GM23338 (cell line): ENCODE data around the gene HEXA. TPM values are rescaled to one million over a fixed set of nuclear protein-coding genes. Genes with fewer than 3 reads are reported as not detected.

ENCODE experiments used
- ATAC-seq: fragments of 200-7000 bp; cut with Tn5 transposase; 3 replicates; pipeline ENCODE4 v1.9.1; 2020
- DNase-seq: peaks from one replicate; pipeline ENCODE4 v3.0.0-alpha.2; 2015; ENCODE audit warnings: low spot score
- H2AFZ ChIP-seq: fragments of 200-600 bp; sonication (generic); 2 replicates; pipeline ENCODE4 v1.8.0; 2016; ENCODE audit warnings: antibody characterized with exemption, mild to moderate bottlenecking, moderate library complexity
- H3F3A ChIP-seq: fragments of 200-600 bp; sonication (generic); replicated peaks from 2 replicates; pipeline ENCODE4 v1.8.0; 2017; ENCODE audit warnings: antibody characterized with exemption, mixed run types, low read depth
- H3K27ac ChIP-seq: fragments of 200-600 bp; sonication (generic); 2 replicates; pipeline ENCODE4 v1.6.1; 2016; ENCODE audit warnings: low read depth
- H3K27me3 ChIP-seq: fragments of 200-600 bp; sonication (generic); 2 replicates; pipeline ENCODE4 v1.8.0; 2016; ENCODE audit warnings: mild to moderate bottlenecking, mixed run types, moderate library complexity; ENCODE audit not compliant: insufficient read depth
- H3K36me3 ChIP-seq: fragments of 200-600 bp; sonication (generic); 2 replicates; pipeline ENCODE4 v1.8.0; 2016; ENCODE audit warnings: mild to moderate bottlenecking; ENCODE audit not compliant: insufficient read depth
- H3K4me1 ChIP-seq: fragments of 200-600 bp; sonication (generic); 2 replicates; pipeline ENCODE4 v1.8.0; 2016; ENCODE audit warnings: mild to moderate bottlenecking, moderate library complexity; ENCODE audit not compliant: insufficient read depth
- H3K4me2 ChIP-seq: fragments of 200-600 bp; sonication (generic); 2 replicates; pipeline ENCODE4 v1.7.1; 2017; ENCODE audit warnings: mixed run types
- H3K4me3 ChIP-seq: fragments of 200-600 bp; sonication (generic); 2 replicates; pipeline ENCODE4 v1.6.1; 2016; ENCODE audit warnings: mixed run types
- H3K79me2 ChIP-seq: fragments of 200-600 bp; sonication (generic); replicated peaks from 2 replicates; pipeline ENCODE4 v1.8.0; 2017; ENCODE audit warnings: mild to moderate bottlenecking; ENCODE audit not compliant: insufficient read depth
- H3K9me2 ChIP-seq: fragments of 200-600 bp; sonication (generic); 2 replicates; pipeline ENCODE4 v1.8.0; 2017; ENCODE audit not compliant: insufficient read depth
- H4K20me1 ChIP-seq: fragments of 200-600 bp; sonication (generic); replicated peaks from 2 replicates; pipeline ENCODE4 v1.8.0; 2017; ENCODE audit warnings: mild to moderate bottlenecking; ENCODE audit not compliant: insufficient read depth
- H3K27ac Mint-ChIP-seq: 2 replicates; pipeline ENCODE4 v1.8.0; 2020; ENCODE audit warnings: inconsistent platforms, mild to moderate bottlenecking, moderate library complexity, mixed read lengths
- H3K27me3 Mint-ChIP-seq: 3 replicates; pipeline ENCODE4 v1.8.0; 2022; ENCODE audit warnings: low read depth, mild to moderate bottlenecking, moderate library complexity, mixed read lengths, inconsistent platforms; ENCODE audit not compliant: insufficient read depth, poor library complexity
- H3K36me3 Mint-ChIP-seq: 3 replicates; pipeline ENCODE4 v1.8.0; 2021; ENCODE audit warnings: low read depth, mild to moderate bottlenecking, inconsistent platforms, moderate library complexity, mixed read lengths
- H3K4me1 Mint-ChIP-seq: 3 replicates; pipeline ENCODE4 v1.8.0; 2020; ENCODE audit warnings: mild to moderate bottlenecking, inconsistent platforms, mixed read lengths
- H3K4me3 Mint-ChIP-seq: 3 replicates; pipeline ENCODE4 v1.8.0; 2021; ENCODE audit warnings: moderate library complexity, mild to moderate bottlenecking, inconsistent platforms, mixed read lengths
- H3K9me3 Mint-ChIP-seq: 3 replicates; pipeline ENCODE4 v1.8.0; 2020; ENCODE audit warnings: moderate library complexity, mild to moderate bottlenecking, inconsistent platforms, mixed read lengths
- CREB1 ChIP-seq: fragments of 250-450 bp; sonication (Bioruptor Pico); IDR thresholded peaks from 2 replicates; pipeline ENCODE4 v1.5.0; 2020; ENCODE audit warnings: low read depth, mild to moderate bottlenecking, moderate library complexity
- CTCF ChIP-seq, 2 experiments: fragments of 200-600 bp in 1 of 2; sonication (generic) in 1 of 2; conservative IDR thresholded peaks; 2 replicates each; pipeline versions ENCODE4 v1.5.1 to v1.6.1; 2016 to 2017; ENCODE audit warnings: antibody characterized with exemption in 2 of 2, low read depth in 2 of 2, mild to moderate bottlenecking in 2 of 2, moderate library complexity in 1 of 2
- EZH2 ChIP-seq: fragments of 200-600 bp; sonication (generic); IDR thresholded peaks from one replicate; pipeline ENCODE4 v1.8.0; 2017; ENCODE audit warnings: antibody characterized with exemption, mild to moderate bottlenecking, low read depth; ENCODE audit not compliant: unreplicated experiment
- EZH2phosphoT487 ChIP-seq: fragments of 200-600 bp; sonication (generic); IDR thresholded peaks from one replicate; pipeline ENCODE4 v1.8.1; 2018; ENCODE audit warnings: antibody characterized with exemption; ENCODE audit not compliant: unreplicated experiment
- JUNB ChIP-seq: IDR thresholded peaks from one replicate; pipeline ENCODE4 v1.6.1; 2016; ENCODE audit warnings: antibody characterized with exemption; ENCODE audit not compliant: unreplicated experiment
- NANOG ChIP-seq: IDR thresholded peaks from 2 replicates; pipeline ENCODE4 v1.6.1; 2016; ENCODE audit warnings: antibody characterized with exemption, borderline replicate concordance
- POLR2AphosphoS5 ChIP-seq: IDR thresholded peaks from 2 replicates; pipeline ENCODE4 v1.6.1; 2016; ENCODE audit warnings: antibody characterized with exemption, low read depth
- STAT1 ChIP-seq: IDR thresholded peaks from one replicate; pipeline ENCODE4 v1.6.1; 2016; ENCODE audit warnings: antibody characterized with exemption; ENCODE audit not compliant: unreplicated experiment
- ZNF114 ChIP-seq: fragments of 250-450 bp; sonication (Bioruptor Pico); IDR thresholded peaks from 2 replicates; pipeline ENCODE4 v1.5.0; 2020; ENCODE audit warnings: mild to moderate bottlenecking, moderate library complexity
- ZNF331 ChIP-seq: fragments of 250-450 bp; sonication (Bioruptor Pico); IDR thresholded peaks from 2 replicates; pipeline ENCODE4 v1.5.0; 2020; ENCODE audit warnings: low read depth, mild to moderate bottlenecking, moderate library complexity
- ZNF462 ChIP-seq: fragments of 250-450 bp; sonication (Bioruptor Pico); IDR thresholded peaks from 2 replicates; pipeline ENCODE4 v1.5.0; 2020; ENCODE audit warnings: mild to moderate bottlenecking, moderate library complexity
- polyA plus RNA-seq: library from polyadenylated mRNA; unstranded; fragments of >200 nt; fragmentation: Nextera tagmentation; extraction: Ambion mirVana; gene quantifications from 2 replicates; pipeline ENCODE4 v1.2.1, GENCODE V29; 2016
- total RNA-seq: library from RNA; depleted of rRNA; stranded (reverse); fragments of >200 nt; shearing (Covaris generic); gene quantifications from 2 replicates; pipeline ENCODE4 v1.2.3, GENCODE V29; 2014
- TF ChIP-seq, protein P1 (sequence below): IDR thresholded peaks from one replicate; pipeline ENCODE4 v1.6.1; 2018; ENCODE audit warnings: antibody characterized with exemption; ENCODE audit not compliant: unreplicated experiment
- TF ChIP-seq, protein P2 (sequence below): IDR thresholded peaks from 2 replicates; pipeline ENCODE4 v1.6.1; 2016; ENCODE audit warnings: antibody characterized with exemption

Gene HEXA
- total and polyA plus RNA-seq, 2 experiments from 2014 or later: 43.0 to 43.8 TPM

DNA sequence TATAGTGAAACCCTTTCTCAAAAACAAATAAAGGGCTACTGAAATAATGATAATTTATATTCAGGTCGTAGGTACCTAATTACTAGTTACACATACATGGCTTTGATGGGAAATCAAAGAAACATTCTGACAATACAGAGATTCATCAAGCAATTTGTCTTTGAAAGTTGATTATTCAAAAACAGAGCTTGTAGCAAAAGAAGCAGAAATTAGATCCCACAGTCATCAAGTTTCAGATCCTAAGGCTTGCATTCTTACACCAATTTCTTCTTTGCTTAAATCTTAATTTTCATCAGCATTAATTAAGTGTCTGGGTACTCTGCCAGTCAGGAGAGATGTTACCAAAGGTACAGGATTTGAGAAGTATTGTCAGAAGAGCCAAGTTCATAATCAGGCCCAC is 1.5 kb upstream of the HEXA start:
- H4K20me1 ChIP-seq: no peaks in the 10 kb centered on the region; the same call in 1 of the 2 replicates
- ATAC-seq: no peak
- no peaks in the 10 kb centered on the region for H3K27me3 ChIP-seq
- no peak overlapping the region for H3K4me3 ChIP-seq
- H3K9me2 ChIP-seq: no peaks in the 10 kb centered on the region
- TF ChIP-seq, protein P1, sequence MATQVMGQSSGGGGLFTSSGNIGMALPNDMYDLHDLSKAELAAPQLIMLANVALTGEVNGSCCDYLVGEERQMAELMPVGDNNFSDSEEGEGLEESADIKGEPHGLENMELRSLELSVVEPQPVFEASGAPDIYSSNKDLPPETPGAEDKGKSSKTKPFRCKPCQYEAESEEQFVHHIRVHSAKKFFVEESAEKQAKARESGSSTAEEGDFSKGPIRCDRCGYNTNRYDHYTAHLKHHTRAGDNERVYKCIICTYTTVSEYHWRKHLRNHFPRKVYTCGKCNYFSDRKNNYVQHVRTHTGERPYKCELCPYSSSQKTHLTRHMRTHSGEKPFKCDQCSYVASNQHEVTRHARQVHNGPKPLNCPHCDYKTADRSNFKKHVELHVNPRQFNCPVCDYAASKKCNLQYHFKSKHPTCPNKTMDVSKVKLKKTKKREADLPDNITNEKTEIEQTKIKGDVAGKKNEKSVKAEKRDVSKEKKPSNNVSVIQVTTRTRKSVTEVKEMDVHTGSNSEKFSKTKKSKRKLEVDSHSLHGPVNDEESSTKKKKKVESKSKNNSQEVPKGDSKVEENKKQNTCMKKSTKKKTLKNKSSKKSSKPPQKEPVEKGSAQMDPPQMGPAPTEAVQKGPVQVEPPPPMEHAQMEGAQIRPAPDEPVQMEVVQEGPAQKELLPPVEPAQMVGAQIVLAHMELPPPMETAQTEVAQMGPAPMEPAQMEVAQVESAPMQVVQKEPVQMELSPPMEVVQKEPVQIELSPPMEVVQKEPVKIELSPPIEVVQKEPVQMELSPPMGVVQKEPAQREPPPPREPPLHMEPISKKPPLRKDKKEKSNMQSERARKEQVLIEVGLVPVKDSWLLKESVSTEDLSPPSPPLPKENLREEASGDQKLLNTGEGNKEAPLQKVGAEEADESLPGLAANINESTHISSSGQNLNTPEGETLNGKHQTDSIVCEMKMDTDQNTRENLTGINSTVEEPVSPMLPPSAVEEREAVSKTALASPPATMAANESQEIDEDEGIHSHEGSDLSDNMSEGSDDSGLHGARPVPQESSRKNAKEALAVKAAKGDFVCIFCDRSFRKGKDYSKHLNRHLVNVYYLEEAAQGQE: no peak
- TF ChIP-seq, protein P2, sequence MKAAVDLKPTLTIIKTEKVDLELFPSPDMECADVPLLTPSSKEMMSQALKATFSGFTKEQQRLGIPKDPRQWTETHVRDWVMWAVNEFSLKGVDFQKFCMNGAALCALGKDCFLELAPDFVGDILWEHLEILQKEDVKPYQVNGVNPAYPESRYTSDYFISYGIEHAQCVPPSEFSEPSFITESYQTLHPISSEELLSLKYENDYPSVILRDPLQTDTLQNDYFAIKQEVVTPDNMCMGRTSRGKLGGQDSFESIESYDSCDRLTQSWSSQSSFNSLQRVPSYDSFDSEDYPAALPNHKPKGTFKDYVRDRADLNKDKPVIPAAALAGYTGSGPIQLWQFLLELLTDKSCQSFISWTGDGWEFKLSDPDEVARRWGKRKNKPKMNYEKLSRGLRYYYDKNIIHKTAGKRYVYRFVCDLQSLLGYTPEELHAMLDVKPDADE: no peak
- TF ChIP-seq ZNF462 (no peak), ZNF114 (no peak), EZH2 (no peak), EZH2phosphoT487 (no peak), ZNF331 (CRISPR knock-in tag) (no peak), CREB1 (CRISPR knock-in tag) (no peak), STAT1 (no peak), NANOG (no peak), CTCF (conservative IDR thresholded peaks at IDR 0.05; ENCODE audit: low read depth in 2 of 2) (no peak), JUNB (no peak), POLR2AphosphoS5 (no peak)
- peaks cover 26% of the 10 kb centered on the region for H3K79me2 ChIP-seq
- peaks cover 18% of the 10 kb centered on the region for H3K4me1 Mint-ChIP-seq
- H3K9me3 Mint-ChIP-seq: peaks cover 7% of the 10 kb centered on the region; the same call in 2 of the 3 replicates
- H3F3A ChIP-seq: 0 out of 2 replicates have a peak, but pooled peaks cover 4% of the 10 kb centered on the region
- no peak overlapping the region for H3K27ac ChIP-seq
- H3K27me3 Mint-ChIP-seq: peaks cover 15% of the 10 kb centered on the region
- H3K36me3 ChIP-seq: no peaks in the 10 kb centered on the region
- no peak overlapping the region for H3K4me3 Mint-ChIP-seq
- H3K36me3 Mint-ChIP-seq: no peaks in the 10 kb centered on the region
- H3K27ac Mint-ChIP-seq: no peak overlapping the region
- DNase-seq: no peak
- no peak overlapping the region for H3K4me2 ChIP-seq
- peaks cover 11% of the 10 kb centered on the region; the same call in 1 of the 2 replicates for H3K4me1 ChIP-seq
- H2AFZ ChIP-seq: no peak overlapping the region
